ENCODE results near the gene EHMT2.
A peak's percentile ranks its signal among the peaks of the same experiment; 100 is the strongest.
"Not testable (repeated sequence)": the region's sequence is repeated elsewhere in the genome, so short reads cannot be mapped to it uniquely, and the experiment has no call there.

Gene EHMT2

GRCh38 chr6:31838114-31838553 lies 59.4 kb downstream of the EHMT2 start:
- Histone ChIP-seq H3K36me3 (ENCODE audit: control insufficient read depth, insufficient read depth, low read length) (peaks cover 12% of the 10 kb centered on the region), H3K4me1 (ENCODE audit: control insufficient read depth, insufficient read depth, low read length) (peaks cover 34% of the 10 kb centered on the region)
- not testable (repeated sequence) for H3K9me3 ChIP-seq (ENCODE audit: control insufficient read depth, low read length); H3K4me3 ChIP-seq (ENCODE audit: low read length); H3K27me3 ChIP-seq (ENCODE audit: control insufficient read depth, insufficient read depth, low read length); H3K9ac ChIP-seq (ENCODE audit: low read length)

- H3K36me3 ChIP-seq (ENCODE audit: control insufficient read depth, insufficient read depth, low read length): peaks cover 12% of the 10 kb centered on the region
- H3K9me3 ChIP-seq (ENCODE audit: control insufficient read depth, low read length): no peaks in the 10 kb centered on the region
- peaks cover 35% of the 10 kb centered on the region for H3K4me1 ChIP-seq (ENCODE audit: control insufficient read depth, insufficient read depth, low read length)
- H3K9ac ChIP-seq (ENCODE audit: low read length): peak overlapping the region; percentile 74
- no peak overlapping the region for H3K4me3 ChIP-seq (ENCODE audit: low read length)
- no peaks in the 10 kb centered on the region for H3K27me3 ChIP-seq (ENCODE audit: control insufficient read depth, insufficient read depth, low read length)
Observed at GRCh38 chr6:31837369-31838113, 60.0 kb downstream of the EHMT2 start.

GRCh38 chr6:31836474-31837368 lies 60.8 kb downstream of the EHMT2 start:
- Histone ChIP-seq H3K36me3 (ENCODE audit: control insufficient read depth, insufficient read depth, low read length) (peaks cover 12% of the 10 kb centered on the region), H3K9ac (ENCODE audit: low read length) (peak overlapping the region; percentile 74), H3K27me3 (ENCODE audit: control insufficient read depth, insufficient read depth, low read length) (no peaks in the 10 kb centered on the region), H3K4me3 (ENCODE audit: low read length) (peak overlapping the region; percentile 22), H3K4me1 (ENCODE audit: control insufficient read depth, insufficient read depth, low read length) (peaks cover 36% of the 10 kb centered on the region), H3K9me3 (ENCODE audit: control insufficient read depth, low read length) (no peaks in the 10 kb centered on the region)

GRCh38 chr6:31836047-31836473 lies 61.4 kb downstream of the EHMT2 start:
- H3K36me3 ChIP-seq (ENCODE audit: control insufficient read depth, insufficient read depth, low read length): peaks cover 12% of the 10 kb centered on the region

GRCh38 chr6:31834367-31835250 lies 62.9 kb downstream of the EHMT2 start:
- Histone ChIP-seq H3K4me1 (ENCODE audit: control insufficient read depth, insufficient read depth, low read length) (peaks cover 45% of the 10 kb centered on the region), H3K9me3 (ENCODE audit: control insufficient read depth, low read length) (no peaks in the 10 kb centered on the region), H3K9ac (ENCODE audit: low read length) (peak overlapping the region; percentile 93), H3K27me3 (ENCODE audit: control insufficient read depth, insufficient read depth, low read length) (no peaks in the 10 kb centered on the region), H3K36me3 (ENCODE audit: control insufficient read depth, insufficient read depth, low read length) (peaks cover 12% of the 10 kb centered on the region), H3K4me3 (ENCODE audit: low read length) (peak overlapping the region; percentile 94)

More at GRCh38 chr6:31836047-31836473, 61.4 kb downstream of the EHMT2 start:
- Histone ChIP-seq H3K9ac (ENCODE audit: low read length) (peak overlapping the region; percentile 74), H3K9me3 (ENCODE audit: control insufficient read depth, low read length) (no peaks in the 10 kb centered on the region), H3K4me3 (ENCODE audit: low read length) (peak overlapping the region; percentile 22), H3K27me3 (ENCODE audit: control insufficient read depth, insufficient read depth, low read length) (no peaks in the 10 kb centered on the region), H3K4me1 (ENCODE audit: control insufficient read depth, insufficient read depth, low read length) (peaks cover 41% of the 10 kb centered on the region)

- no peaks in the 10 kb centered on the region for H3K36me3 ChIP-seq (ENCODE audit: control insufficient read depth, insufficient read depth, low read length)
- H3K9ac ChIP-seq (ENCODE audit: low read length): peak overlapping the region; percentile 34
- no peaks in the 10 kb centered on the region for H3K27me3 ChIP-seq (ENCODE audit: control insufficient read depth, insufficient read depth, low read length)
- peaks cover 27% of the 10 kb centered on the region for H3K4me1 ChIP-seq (ENCODE audit: control insufficient read depth, insufficient read depth, low read length)
- no peaks in the 10 kb centered on the region for H3K9me3 ChIP-seq (ENCODE audit: control insufficient read depth, low read length)
- H3K4me3 ChIP-seq (ENCODE audit: low read length): no peak overlapping the region
Observed at GRCh38 chr6:31831350-31832215, 65.9 kb downstream of the EHMT2 start.

- no peaks in the 10 kb centered on the region for H3K27me3 ChIP-seq (ENCODE audit: control insufficient read depth, insufficient read depth, low read length)
- peak overlapping the region; percentile 18 for H3K4me3 ChIP-seq (ENCODE audit: low read length)
- H3K9ac ChIP-seq (ENCODE audit: low read length): peak overlapping the region; percentile 59
- no peaks in the 10 kb centered on the region for H3K36me3 ChIP-seq (ENCODE audit: control insufficient read depth, insufficient read depth, low read length)
- H3K9me3 ChIP-seq (ENCODE audit: control insufficient read depth, low read length): no peaks in the 10 kb centered on the region
- peaks cover 27% of the 10 kb centered on the region for H3K4me1 ChIP-seq (ENCODE audit: control insufficient read depth, insufficient read depth, low read length)
Observed at GRCh38 chr6:31830886-31831335, 66.6 kb downstream of the EHMT2 start.

Data from mucosa of stomach (tissue), 1 donor.